Thyroid gland (tissue), 4 donors: Measurements from ENCODE around the gene ASH1L.

Source experiments
- CTCF ChIP-seq, 6 experiments: fragments of 200-600 bp in 3 of 6; fragments of 450-650 bp in 3 of 6; sonication (generic) in 3 of 6; IDR thresholded peaks; one replicate each; pipeline ENCODE4 v1.5.1; 2016 to 2019; ENCODE audit warnings: antibody characterized with exemption in 6 of 6, mild to moderate bottlenecking in 2 of 6, inconsistent platforms in 1 of 6, moderate library complexity in 1 of 6
- POLR2A ChIP-seq, 2 donors: fragments of 450-650 bp; IDR thresholded peaks; one replicate each; pipeline ENCODE4 v1.6.1; 2017; ENCODE audit warnings: antibody characterized with exemption in 2 of 2, mild to moderate bottlenecking in 2 of 2, moderate library complexity in 1 of 2

GRCh38 chr1:155485222-155485621 is 77.4 kb downstream of the ASH1L start:
- TF ChIP-seq CTCF (IDR thresholded peaks at IDR 0.05), result no peak
- TF ChIP-seq POLR2A (IDR thresholded peaks at IDR 0.05), result no peak
